HG02981 (cell line): ENCODE data around the gene PAGR1.
A peak's percentile ranks its signal among the peaks of the same experiment; 100 is the strongest.
"Not testable (repeated sequence)": the region's sequence is repeated elsewhere in the genome, so short reads cannot be mapped to it uniquely, and the experiment has no call there.

ENCODE experiments used
- ATAC-seq: cut with Tn5 transposase; IDR thresholded peaks from one replicate; pipeline ENCODE4 v1.9.1; 2021; ENCODE audit warnings: mild to moderate bottlenecking, moderate library complexity; ENCODE audit not compliant: unreplicated experiment

The PAGR1 gene

GRCh38 chr16:29815793-29816693, at the start of gene PAGR1:
Gene PAGR1 (plus strand): TSS chr16:29816152. CDS start chr16:29816526, 374 bp downstream.
- peak; percentile 48 for ATAC-seq

GRCh38 chr16:29766571-29766970, 49.4 kb upstream of the PAGR1 start:
- ATAC-seq: no peak

GRCh38 chr16:29767062-29767461, 48.9 kb upstream of the PAGR1 start:
- no peak for ATAC-seq

- ATAC-seq: no peak
Observed at GRCh38 chr16:29769507-29769906, 46.4 kb upstream of the PAGR1 start.

GRCh38 chr16:29770250-29770929, 45.6 kb upstream of the PAGR1 start:
- ATAC-seq: no peak

GRCh38 chr16:29772330-29772729, 43.6 kb upstream of the PAGR1 start:
- not testable (repeated sequence) for ATAC-seq

GRCh38 chr16:29774730-29775129, 41.2 kb upstream of the PAGR1 start:
- no peak for ATAC-seq

- no peak for ATAC-seq
Observed at GRCh38 chr16:29775742-29776408, 40.1 kb upstream of the PAGR1 start.

- ATAC-seq: no peak
Observed at GRCh38 chr16:29777576-29778350, 38.2 kb upstream of the PAGR1 start, which contains the start of gene ZG16. Gene ZG16 (plus strand): TSS chr16:29778256. CDS start chr16:29779267, 1,011 bp downstream.

GRCh38 chr16:29779474-29779873, 36.5 kb upstream of the PAGR1 start:
- no peak for ATAC-seq

GRCh38 chr16:29783094-29783953, 32.6 kb upstream of the PAGR1 start:
- not testable (repeated sequence) for ATAC-seq

- no peak for ATAC-seq
Observed at GRCh38 chr16:29784157-29784556, 31.8 kb upstream of the PAGR1 start.

GRCh38 chr16:29784901-29785500, 31.0 kb upstream of the PAGR1 start:
- no peak for ATAC-seq

- not testable (repeated sequence) for ATAC-seq
Observed at GRCh38 chr16:29787155-29787554, 28.8 kb upstream of the PAGR1 start.

- ATAC-seq: no peak
Observed at GRCh38 chr16:29789775-29790182, 26.2 kb upstream of the PAGR1 start.

- ATAC-seq: peak; percentile 92
Observed at GRCh38 chr16:29790183-29790948, 25.6 kb upstream of the PAGR1 start, which contains the start of gene KIF22. Gene KIF22 (plus strand): TSS chr16:29790751. CDS start chr16:29790760, 9 bp downstream.

- ATAC-seq: no peak
Observed at GRCh38 chr16:29790949-29791844, 24.8 kb upstream of the PAGR1 start.
